Measurements from ENCODE around the gene PIGU.
A peak's percentile ranks its signal among the peaks of the same experiment; 100 is the strongest.

PIGU gene

GRCh38 chr20:34567892-34568865 lies 108.7 kb downstream of the PIGU start:
- TF ChIP-seq, protein P1, sequence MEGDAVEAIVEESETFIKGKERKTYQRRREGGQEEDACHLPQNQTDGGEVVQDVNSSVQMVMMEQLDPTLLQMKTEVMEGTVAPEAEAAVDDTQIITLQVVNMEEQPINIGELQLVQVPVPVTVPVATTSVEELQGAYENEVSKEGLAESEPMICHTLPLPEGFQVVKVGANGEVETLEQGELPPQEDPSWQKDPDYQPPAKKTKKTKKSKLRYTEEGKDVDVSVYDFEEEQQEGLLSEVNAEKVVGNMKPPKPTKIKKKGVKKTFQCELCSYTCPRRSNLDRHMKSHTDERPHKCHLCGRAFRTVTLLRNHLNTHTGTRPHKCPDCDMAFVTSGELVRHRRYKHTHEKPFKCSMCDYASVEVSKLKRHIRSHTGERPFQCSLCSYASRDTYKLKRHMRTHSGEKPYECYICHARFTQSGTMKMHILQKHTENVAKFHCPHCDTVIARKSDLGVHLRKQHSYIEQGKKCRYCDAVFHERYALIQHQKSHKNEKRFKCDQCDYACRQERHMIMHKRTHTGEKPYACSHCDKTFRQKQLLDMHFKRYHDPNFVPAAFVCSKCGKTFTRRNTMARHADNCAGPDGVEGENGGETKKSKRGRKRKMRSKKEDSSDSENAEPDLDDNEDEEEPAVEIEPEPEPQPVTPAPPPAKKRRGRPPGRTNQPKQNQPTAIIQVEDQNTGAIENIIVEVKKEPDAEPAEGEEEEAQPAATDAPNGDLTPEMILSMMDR (conservative IDR thresholded peaks at IDR 0.05; ENCODE audit: low read depth, low read length), result no peak
- no peak for DNase-seq (ENCODE audit: low read depth)
- H3K4me3 ChIP-seq (ENCODE audit: low read length), result no peak overlapping the region

GRCh38 chr20:34566978-34567891 lies 109.7 kb downstream of the PIGU start:
- no peak overlapping the region for H3K4me3 ChIP-seq (ENCODE audit: low read length)
- DNase-seq (ENCODE audit: low read depth), result no peak
- TF ChIP-seq, protein P1 (conservative IDR thresholded peaks at IDR 0.05; ENCODE audit: low read depth, low read length), result no peak

- no peak overlapping the region for H3K4me3 ChIP-seq (ENCODE audit: low read length)
- TF ChIP-seq, protein P1 (conservative IDR thresholded peaks at IDR 0.05; ENCODE audit: low read depth, low read length), result no peak
- DNase-seq (ENCODE audit: low read depth), result no peak
These were observed 112.1 kb downstream of the PIGU start for GRCh38 chr20:34564833-34565232.

GRCh38 chr20:34562641-34563040 lies 114.3 kb downstream of the PIGU start:
- H3K4me3 ChIP-seq (ENCODE audit: low read length), result no peak overlapping the region
- TF ChIP-seq, protein P1 (conservative IDR thresholded peaks at IDR 0.05; ENCODE audit: low read depth, low read length), result peak; percentile 71
- DNase-seq (ENCODE audit: low read depth), result no peak

DNA sequence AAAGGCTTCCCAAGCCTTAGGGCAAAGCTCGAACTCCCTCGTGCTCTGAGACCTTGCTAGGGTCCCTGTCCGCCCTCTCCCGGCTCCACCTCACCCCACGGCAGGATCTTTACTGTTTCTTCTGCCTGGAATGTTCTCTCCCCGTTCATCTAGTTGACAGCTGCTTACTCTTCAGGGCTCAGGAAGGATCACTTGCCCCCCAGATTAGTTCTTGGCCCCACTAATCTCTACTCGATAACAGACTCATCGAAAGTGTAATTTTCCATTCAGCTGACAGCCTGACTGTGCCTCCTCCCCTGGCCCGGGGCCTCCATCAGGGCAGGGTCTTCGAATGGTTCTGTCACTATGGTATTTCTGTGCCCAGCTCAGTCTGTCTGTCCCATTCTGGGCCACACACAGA lies 115.2 kb downstream of the PIGU start:
- no peak overlapping the region for H3K4me3 ChIP-seq (ENCODE audit: low read length)
- TF ChIP-seq, protein P1 (conservative IDR thresholded peaks at IDR 0.05; ENCODE audit: low read depth, low read length), result no peak
- DNase-seq (ENCODE audit: low read depth), result no peak

GRCh38 chr20:34560614-34561013 lies 116.3 kb downstream of the PIGU start:
- TF ChIP-seq, protein P1 (conservative IDR thresholded peaks at IDR 0.05; ENCODE audit: low read depth, low read length), result no peak
- H3K4me3 ChIP-seq (ENCODE audit: low read length), result no peak overlapping the region
- no peak for DNase-seq (ENCODE audit: low read depth)

Data from retinal pigment epithelial cell (primary cell).